Measurements from ENCODE around the gene TM7SF3.

Gene TM7SF3

DNA sequence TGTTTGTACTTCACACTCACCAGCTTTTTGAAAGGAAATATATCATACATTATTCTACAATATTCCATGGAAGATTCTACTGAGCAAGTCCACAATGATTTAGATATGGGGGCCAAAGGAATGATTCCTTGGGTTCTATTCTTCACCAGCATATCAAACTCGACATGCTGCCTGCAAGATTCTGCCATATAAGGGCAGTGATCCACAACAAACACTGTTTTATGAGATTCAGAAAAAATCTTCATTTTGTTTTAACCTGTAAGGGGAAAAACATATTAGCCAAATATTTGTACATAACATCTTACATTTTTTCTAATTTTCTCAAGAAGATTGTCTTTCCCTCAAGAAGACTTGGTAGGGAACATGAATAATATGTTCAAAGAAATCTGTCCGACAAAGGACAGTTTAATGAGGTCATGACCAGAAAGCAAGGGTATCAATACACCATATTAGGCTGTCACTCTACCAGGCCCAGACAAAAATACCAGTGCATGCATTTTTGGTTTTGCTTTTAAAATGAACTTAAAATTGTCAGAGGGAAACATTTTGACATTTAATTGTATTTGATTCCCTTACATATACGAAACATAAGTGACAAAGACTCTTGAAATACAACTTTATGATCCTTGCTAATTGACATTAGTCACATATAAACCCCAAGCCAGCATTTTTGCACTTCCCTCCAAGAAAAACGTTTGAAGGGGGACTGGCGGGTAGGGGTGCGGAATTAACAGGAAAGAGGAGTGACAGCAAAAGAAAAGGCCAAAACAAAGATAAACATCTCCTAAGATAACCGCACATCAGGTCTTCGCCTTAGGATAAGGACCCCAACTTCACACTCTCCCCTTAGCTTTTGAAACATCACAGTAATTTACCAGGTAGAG, 77.4 kb downstream of the TM7SF3 start:
- DNase-seq (ENCODE audit: extremely low read depth in 1 of 2, low read depth in 1 of 2), result no peak

DNA sequence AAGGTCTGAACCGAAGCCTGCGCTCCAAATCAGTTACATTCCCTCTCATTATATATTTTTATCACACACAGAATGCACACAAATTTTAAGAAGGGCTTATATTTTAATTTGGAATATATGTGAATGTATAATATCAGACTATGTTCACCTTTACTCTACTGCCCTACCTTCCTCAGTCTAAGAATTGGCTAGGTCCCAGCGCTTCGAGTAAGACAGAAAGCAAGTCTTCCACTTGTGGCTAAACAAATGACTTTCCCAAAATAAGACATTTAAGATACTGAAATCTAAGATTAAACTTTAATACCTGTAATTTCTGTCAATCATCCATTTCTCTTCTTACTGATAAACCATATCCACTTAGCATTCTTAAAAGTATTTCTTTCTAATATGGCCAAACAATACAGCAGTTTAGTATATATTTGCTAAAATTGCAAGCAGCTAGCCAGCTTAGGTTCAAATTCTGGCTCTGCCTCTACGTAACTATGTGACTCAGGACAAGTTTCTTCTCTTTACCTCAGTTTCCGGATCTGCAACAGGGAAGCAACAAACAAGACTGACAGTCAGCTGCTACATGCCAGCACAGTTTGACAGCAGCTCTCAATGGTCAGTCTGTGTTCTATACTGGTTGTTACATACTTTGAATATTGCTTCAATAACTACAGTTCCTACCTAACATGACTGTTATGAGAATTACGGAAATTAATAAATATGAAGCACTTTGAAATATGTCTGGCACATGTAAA, 78.4 kb downstream of the TM7SF3 start:
- DNase-seq (ENCODE audit: extremely low read depth in 1 of 2, low read depth in 1 of 2), result no peak

DNA sequence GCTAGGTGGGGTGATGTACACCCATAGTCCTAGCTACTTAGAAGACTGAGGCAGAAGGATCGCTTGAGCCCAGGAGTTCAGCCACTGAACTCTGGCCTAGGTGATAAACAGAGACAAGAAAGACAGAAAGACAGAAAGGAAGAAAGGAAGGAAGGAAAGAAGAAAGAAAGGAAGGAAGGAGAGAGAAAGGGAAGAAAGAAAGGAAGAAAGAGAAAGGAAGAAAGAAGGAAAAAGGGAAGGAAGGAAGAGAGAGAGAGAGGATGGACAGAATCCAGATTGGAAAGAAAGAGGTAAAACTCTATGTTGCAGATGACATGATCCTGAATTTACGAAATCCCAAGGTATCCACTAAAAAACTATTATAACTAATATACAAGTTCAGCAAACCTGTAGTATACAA, 84.6 kb downstream of the TM7SF3 start:
- no peak for DNase-seq (ENCODE audit: extremely low read depth in 1 of 2, low read depth in 1 of 2)

DNA sequence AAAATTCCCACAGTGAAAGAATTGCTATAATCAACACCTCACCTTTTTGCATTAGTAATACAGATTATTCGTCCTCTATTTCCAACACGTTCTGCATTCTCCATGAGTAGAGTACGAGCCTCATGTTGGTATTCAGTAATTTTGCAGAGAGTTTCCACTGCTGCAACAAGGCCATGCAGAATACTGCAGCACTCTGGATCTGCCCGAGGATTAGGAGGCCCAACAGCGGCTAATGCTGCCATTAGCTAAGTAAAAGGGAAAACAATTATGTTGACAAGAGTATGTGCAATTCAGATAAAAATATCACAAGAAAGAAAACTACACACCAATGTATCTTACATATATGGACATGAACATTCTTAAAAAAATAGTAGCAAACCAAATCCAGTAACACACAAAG, 85.5 kb downstream of the TM7SF3 start:
- no peak for DNase-seq (ENCODE audit: extremely low read depth in 1 of 2, low read depth in 1 of 2)

Data from stimulated activated CD8-positive, alpha-beta memory T cell treated with anti-CD3 and anti-CD28 coated beads, Interleukin-7, amount 100 ng/mL, for 48 hours (primary cell).